ENCODE results near the gene TCAIM.

GRCh38 chr3:44326019-44326418, 12.5 kb upstream of the TCAIM start:
- no peak for TF ChIP-seq CTCF (IDR thresholded peaks at IDR 0.05)
- TF ChIP-seq POLR2AphosphoS5 (IDR thresholded peaks at IDR 0.05; ENCODE audit: low read depth, low read length), result no peak
- TF ChIP-seq SIN3A (IDR thresholded peaks at IDR 0.05; ENCODE audit: borderline replicate concordance, insufficient read depth, low read depth, low read length), result no peak
- TF ChIP-seq TCF7L2 (IDR thresholded peaks at IDR 0.05; ENCODE audit: low read depth, low read length), result no peak
